K562 (cell line): ENCODE measurements around the gene TULP4. TPM values are rescaled to one million over a fixed set of nuclear protein-coding genes. Genes with fewer than 3 reads are reported as not detected.

ENCODE experiments used
- ATF2 ChIP-seq: sonication (generic); formaldehyde crosslinking; IDR thresholded peaks from 2 replicates; pipeline ENCODE4 v1.8.1; 2022; ENCODE audit warnings: missing genetic modification reagents
- CCAR2 ChIP-seq: fragments of 200-400 bp; formaldehyde crosslinking; IDR thresholded peaks from 2 replicates; pipeline ENCODE4 v1.6.1; 2017; ENCODE audit warnings: mild to moderate bottlenecking, low read depth, low read length
- HDAC3 ChIP-seq: fragments of 450-650 bp; IDR thresholded peaks from 2 replicates; pipeline ENCODE4 v1.6.1; 2018; ENCODE audit warnings: borderline replicate concordance, mild to moderate bottlenecking, moderate library complexity; ENCODE audit not compliant: partially characterized antibody
- REST ChIP-seq, 2 experiments: fragments of 450-650 bp; formaldehyde crosslinking in 1 of 2; IDR thresholded peaks; 2 replicates each; pipeline versions ENCODE4 v1.4.0 to v1.6.1; 2014 to 2020; ENCODE audit warnings: mild to moderate bottlenecking in 2 of 2, borderline replicate concordance in 1 of 2, low read depth in 1 of 2
- RNF219 ChIP-seq: fragments of 250-450 bp; sonication (Bioruptor Pico); IDR thresholded peaks from 2 replicates; pipeline ENCODE4 v1.5.0; 2022; ENCODE audit warnings: mild to moderate bottlenecking
- STAT5A ChIP-seq: IDR thresholded peaks from 2 replicates; pipeline ENCODE4 v1.6.1; 2012; ENCODE audit warnings: low read length, inconsistent platforms, borderline replicate concordance
- ZHX1 ChIP-seq: fragments of 150-350 bp; conservative IDR thresholded peaks from 2 replicates; pipeline ENCODE4 v1.6.1; 2014; ENCODE audit warnings: low read length
- polyA plus RNA-seq, 8 experiments: library from polyadenylated mRNA; depleted of rRNA in 4 of 8; stranded (reverse) in 5 of 8; unstranded in 3 of 8; fragments of >200 nt; fragmentation: Nextera tagmentation in 2 of 8; fragmentation: Illumina TruSeq in 1 of 8; extraction: Ambion mirVana in 2 of 8; extraction: Trizol in 1 of 8; gene quantifications; 2 replicates each; pipeline versions ENCODE4 v1.2.1 to v1.2.3, GENCODE V29; 2011 to 2014; ENCODE audit warnings: inconsistent platforms in 1 of 8, missing spikeins in 1 of 8
- total RNA-seq, 7 experiments: library from RNA; depleted of rRNA in 6 of 7; stranded (reverse); fragments of >200 nt in 6 of 7; fragmentation: Illumina TruSeq in 2 of 7; extraction: Trizol in 2 of 7; gene quantifications; 2 replicates each; pipeline versions ENCODE4 v1.2.1 to v1.2.3, GENCODE V29; 2011 to 2021; ENCODE audit warnings: low replicate concordance in 1 of 7

The TULP4 gene
- total and polyA plus RNA-seq, 9 of the 15 experiments (the other 6 are each of a cell fraction or from before 2014, with no cell fraction given) = 1.2 to 50.4 (median 11.0) TPM

GRCh38 chr6:158311193-158311592 lies 1.1 kb upstream of the TULP4 start (continued):
- no peak for TF ChIP-seq REST (IDR thresholded peaks at IDR 0.05; ENCODE audit: borderline replicate concordance)
- TF ChIP-seq REST (CRISPR knock-in tag; IDR thresholded peaks at IDR 0.05; ENCODE audit: low read depth) = no peak
- no peak for TF ChIP-seq ATF2 (CRISPR knock-in tag)
- TF ChIP-seq ZHX1 = no peak
- TF ChIP-seq RNF219 (CRISPR knock-in tag) = no peak
- TF ChIP-seq STAT5A = no peak
- no peak for TF ChIP-seq HDAC3
- no peak for TF ChIP-seq CCAR2
